SK-N-SH (cell line): ENCODE measurements around the gene CTNNA3. TPM values are rescaled to one million over a fixed set of nuclear protein-coding genes. Genes with fewer than 3 reads are reported as not detected.

Source experiments
- CTCF ChIA-PET: fragments of 300-600, 350-600 bp; formaldehyde crosslinking; extraction: SDS; loops from one replicate; lab custom pipeline; 2021; lab: Yijun Ruan, JAX
- POLR2A ChIA-PET: fragments of 350-600 bp; sonication (Branson Sonifier 250); formaldehyde crosslinking; extraction: SDS; loops from one replicate; lab custom pipeline; 2020; ENCODE audit warnings: antibody characterized with exemption, inconsistent platforms; lab: Yijun Ruan, JAX
- DNase-seq: peaks from one replicate; pipeline ENCODE4 v3.0.0; 2012
- H2AFZ ChIP-seq: fragments of 200-600 bp; sonication (generic); 2 replicates; pipeline ENCODE4 v1.8.1; 2016; ENCODE audit warnings: antibody characterized with exemption, mild to moderate bottlenecking, low read depth
- H3F3A ChIP-seq: fragments of 200-600 bp; sonication (generic); replicated peaks from 2 replicates; pipeline ENCODE3; 2016; ENCODE audit warnings: antibody characterized with exemption, mild to moderate bottlenecking; ENCODE audit not compliant: insufficient read depth
- H3K27ac ChIP-seq, 2 experiments: fragments of 200-500 bp in 1 of 2; fragments of 200-600 bp in 1 of 2; sonication (Bioruptor generic) in 1 of 2; sonication (generic), shearing (Covaris generic) in 1 of 2; 2 replicates each; pipeline versions ENCODE4 v1.5.1 to v1.6.1; 2014 to 2016; ENCODE audit warnings: low read depth in 2 of 2, inconsistent platforms in 1 of 2, low read length in 1 of 2, mild to moderate bottlenecking in 1 of 2, mixed read lengths in 1 of 2
- H3K27me3 ChIP-seq: fragments of 200-600 bp; sonication (generic), shearing (Covaris generic); 2 replicates; pipeline ENCODE4 v1.6.1; 2016; ENCODE audit warnings: mixed run types; ENCODE audit not compliant: insufficient read depth
- H3K36me3 ChIP-seq, 2 experiments: fragments of 200-500 bp in 1 of 2; fragments of 200-600 bp in 1 of 2; sonication (Bioruptor generic) in 1 of 2; sonication (generic) in 1 of 2; replicated peaks in 1 of 2; 2 replicates each; pipeline versions ENCODE3 to v1.5.1; 2014 to 2016; ENCODE audit warnings: low read length in 1 of 2, mild to moderate bottlenecking in 1 of 2; ENCODE audit not compliant: insufficient read depth in 2 of 2, control insufficient read depth in 1 of 2
- H3K4me1 ChIP-seq, 2 experiments: fragments of 200-500 bp in 1 of 2; fragments of 200-600 bp in 1 of 2; sonication (Bioruptor generic) in 1 of 2; sonication (generic), shearing (Covaris generic) in 1 of 2; 2 replicates each; pipeline versions ENCODE4 v1.5.1 to v1.6.1; 2014 to 2016; ENCODE audit warnings: low read depth in 1 of 2, low read length in 1 of 2, mixed run types in 1 of 2; ENCODE audit not compliant: insufficient read depth in 2 of 2, control insufficient read depth in 1 of 2
- H3K4me2 ChIP-seq: fragments of 200-600 bp; sonication (generic), shearing (Covaris generic); 2 replicates; pipeline ENCODE4 v1.6.1; 2017; ENCODE audit warnings: mixed run types
- H3K4me3 ChIP-seq, 2 experiments: fragments of 200-500 bp in 1 of 2; fragments of 200-600 bp in 1 of 2; sonication (Bioruptor generic) in 1 of 2; sonication (generic), shearing (Covaris generic) in 1 of 2; 2 replicates each; pipeline versions ENCODE4 v1.5.1 to v1.8.1; 2014 to 2016; ENCODE audit warnings: low read depth in 2 of 2, inconsistent platforms in 1 of 2, low read length in 1 of 2, mild to moderate bottlenecking in 1 of 2, mixed read lengths in 1 of 2, moderate library complexity in 1 of 2
- H3K79me2 ChIP-seq: fragments of 200-600 bp; sonication (generic); 2 replicates; pipeline ENCODE4 v1.8.1; 2017; ENCODE audit warnings: mild to moderate bottlenecking; ENCODE audit not compliant: insufficient read depth
- H3K9ac ChIP-seq: fragments of 200-600 bp; sonication (generic); 2 replicates; pipeline ENCODE4 v1.6.1; 2017; ENCODE audit warnings: mixed run types
- H3K9me2 ChIP-seq: fragments of 200-600 bp; sonication (generic); 2 replicates; pipeline ENCODE4 v1.6.1; 2017; ENCODE audit warnings: mixed run types
- H3K9me3 ChIP-seq: fragments of 200-600 bp; sonication (generic); 2 replicates; pipeline ENCODE4 v1.6.1; 2017; ENCODE audit warnings: mixed run types, mild to moderate bottlenecking, moderate library complexity
- H4K20me1 ChIP-seq: fragments of 200-600 bp; sonication (generic); 2 replicates; pipeline ENCODE4 v1.6.1; 2017; ENCODE audit warnings: mild to moderate bottlenecking, mixed run types; ENCODE audit not compliant: insufficient read depth
- CHD2 ChIP-seq: fragments of 150-350 bp; IDR thresholded peaks from 2 replicates; pipeline ENCODE4 v1.6.1; 2018; ENCODE audit warnings: low read length; ENCODE audit not compliant: partially characterized antibody
- CTCF ChIP-seq: fragments of 200-600 bp; sonication (generic); IDR thresholded peaks from 2 replicates; pipeline ENCODE4 v1.6.1; 2017; ENCODE audit warnings: antibody characterized with exemption, mild to moderate bottlenecking, moderate library complexity
- FOXJ3 ChIP-seq: sonication (generic); formaldehyde crosslinking; IDR thresholded peaks from 2 replicates; pipeline ENCODE4 v1.5.1; 2020; ENCODE audit warnings: mild to moderate bottlenecking, missing genetic modification reagents
- GATA2 ChIP-seq: sonication (generic); formaldehyde crosslinking; IDR thresholded peaks from 2 replicates; pipeline ENCODE4 v1.5.0; 2020; ENCODE audit warnings: mild to moderate bottlenecking, missing genetic modification reagents
- MEF2A ChIP-seq: IDR thresholded peaks from 2 replicates; pipeline ENCODE4 v1.4.0; 2012; ENCODE audit warnings: low read depth, borderline replicate concordance
- MXI1 ChIP-seq: IDR thresholded peaks from 2 replicates; pipeline ENCODE4 v1.6.1; 2012; ENCODE audit warnings: mild to moderate bottlenecking, low read depth, low read length, improper control_type of control experiment
- NFIC ChIP-seq: IDR thresholded peaks from 2 replicates; pipeline ENCODE4 v1.4.0; 2012; ENCODE audit warnings: borderline replicate concordance
- POLR2AphosphoS5 ChIP-seq: IDR thresholded peaks from 2 replicates; pipeline ENCODE4 v1.6.1; 2012; ENCODE audit warnings: low read depth, low read length
- RAD21 ChIP-seq: IDR thresholded peaks from 2 replicates; pipeline ENCODE4 v1.6.1; 2012; ENCODE audit warnings: mild to moderate bottlenecking, low read length
- RCOR1 ChIP-seq: fragments of 150-350 bp; IDR thresholded peaks from 2 replicates; pipeline ENCODE4 v1.6.1; 2017; ENCODE audit warnings: antibody characterized with exemption, low read length
- SIN3A ChIP-seq: IDR thresholded peaks from 2 replicates; pipeline ENCODE4 v1.6.1; 2012; ENCODE audit warnings: low read depth, mild to moderate bottlenecking, low read length, moderate library complexity, borderline replicate concordance
- TCF12 ChIP-seq: IDR thresholded peaks from 2 replicates; pipeline ENCODE4 v1.4.0; 2012
- YY1 ChIP-seq: IDR thresholded peaks from 2 replicates; pipeline ENCODE4 v1.4.0; 2012; ENCODE audit warnings: low read depth, mild to moderate bottlenecking
- WGBS: methylation state at CpG from one replicate; pipeline ENCODE4 v1.1.6; 2017; ENCODE audit warnings: low lambda C conversion rate; 5-methylcytosine and 5-hydroxymethylcytosine counted together
- polyA plus RNA-seq, 3 experiments: library from polyadenylated mRNA; depleted of rRNA; stranded (reverse); fragments of >200 nt; gene quantifications; 2 replicates each; pipeline ENCODE4 v1.2.3, GENCODE V29; 2012
- TF ChIP-seq, protein P1 (sequence below): IDR thresholded peaks from 2 replicates; pipeline ENCODE4 v1.6.1; 2012; ENCODE audit warnings: mild to moderate bottlenecking, low read depth, low read length, moderate library complexity
- TF ChIP-seq, protein P2 (sequence below): fragments of 150-350 bp; IDR thresholded peaks from 2 replicates; pipeline ENCODE4 v1.6.1; 2017; ENCODE audit warnings: antibody characterized with exemption, low read length, low read depth, borderline replicate concordance

Gene CTNNA3
- polyA plus RNA-seq, 1 of the 3 experiments (the other 2 are of a cell fraction) = not detected

GRCh38 chr10:67156239-67156638 is 539.8 kb downstream of the CTNNA3 start (continued):
- TF ChIP-seq, protein P1, sequence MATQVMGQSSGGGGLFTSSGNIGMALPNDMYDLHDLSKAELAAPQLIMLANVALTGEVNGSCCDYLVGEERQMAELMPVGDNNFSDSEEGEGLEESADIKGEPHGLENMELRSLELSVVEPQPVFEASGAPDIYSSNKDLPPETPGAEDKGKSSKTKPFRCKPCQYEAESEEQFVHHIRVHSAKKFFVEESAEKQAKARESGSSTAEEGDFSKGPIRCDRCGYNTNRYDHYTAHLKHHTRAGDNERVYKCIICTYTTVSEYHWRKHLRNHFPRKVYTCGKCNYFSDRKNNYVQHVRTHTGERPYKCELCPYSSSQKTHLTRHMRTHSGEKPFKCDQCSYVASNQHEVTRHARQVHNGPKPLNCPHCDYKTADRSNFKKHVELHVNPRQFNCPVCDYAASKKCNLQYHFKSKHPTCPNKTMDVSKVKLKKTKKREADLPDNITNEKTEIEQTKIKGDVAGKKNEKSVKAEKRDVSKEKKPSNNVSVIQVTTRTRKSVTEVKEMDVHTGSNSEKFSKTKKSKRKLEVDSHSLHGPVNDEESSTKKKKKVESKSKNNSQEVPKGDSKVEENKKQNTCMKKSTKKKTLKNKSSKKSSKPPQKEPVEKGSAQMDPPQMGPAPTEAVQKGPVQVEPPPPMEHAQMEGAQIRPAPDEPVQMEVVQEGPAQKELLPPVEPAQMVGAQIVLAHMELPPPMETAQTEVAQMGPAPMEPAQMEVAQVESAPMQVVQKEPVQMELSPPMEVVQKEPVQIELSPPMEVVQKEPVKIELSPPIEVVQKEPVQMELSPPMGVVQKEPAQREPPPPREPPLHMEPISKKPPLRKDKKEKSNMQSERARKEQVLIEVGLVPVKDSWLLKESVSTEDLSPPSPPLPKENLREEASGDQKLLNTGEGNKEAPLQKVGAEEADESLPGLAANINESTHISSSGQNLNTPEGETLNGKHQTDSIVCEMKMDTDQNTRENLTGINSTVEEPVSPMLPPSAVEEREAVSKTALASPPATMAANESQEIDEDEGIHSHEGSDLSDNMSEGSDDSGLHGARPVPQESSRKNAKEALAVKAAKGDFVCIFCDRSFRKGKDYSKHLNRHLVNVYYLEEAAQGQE = no peak
- no peak for TF ChIP-seq RCOR1
- no peak for TF ChIP-seq TCF12
- no peak for TF ChIP-seq MEF2A
- TF ChIP-seq NFIC = no peak

DNA sequence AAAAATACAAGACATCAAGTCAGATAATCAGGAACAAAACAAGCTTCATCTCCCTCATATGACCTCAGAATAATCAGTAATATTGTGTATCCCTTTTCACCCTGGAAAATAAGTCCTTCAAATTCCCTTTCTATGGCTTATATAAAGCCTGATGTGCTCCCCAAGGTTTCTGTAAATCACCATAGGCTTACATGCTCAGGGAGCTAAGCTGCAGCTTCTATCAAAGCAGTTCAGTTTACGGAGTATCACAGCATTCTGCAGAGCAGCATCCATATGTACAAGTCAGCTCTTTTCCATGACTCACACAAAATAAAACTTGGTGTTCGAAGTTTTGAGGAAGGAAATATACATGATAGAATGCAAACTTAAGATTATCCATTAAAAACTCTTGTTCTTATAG is 544.5 kb downstream of the CTNNA3 start:
- no peaks in the 10 kb centered on the region for H3K36me3 ChIP-seq
- 7% methylated on average over 2 of the region's 2 CpGs for WGBS
- no peak overlapping the region for H2AFZ ChIP-seq
- DNase-seq = no peak
- no peaks in the 10 kb centered on the region for H3K79me2 ChIP-seq
- no peak overlapping the region for H3K4me3 ChIP-seq
- no peaks in the 10 kb centered on the region for H3F3A ChIP-seq
- POLR2A ChIA-PET = no interaction called here
- H3K4me2 ChIP-seq = no peak overlapping the region
- no peak overlapping the region for H3K27ac ChIP-seq
- no peaks in the 10 kb centered on the region for H3K9me2 ChIP-seq
- H3K27me3 ChIP-seq = no peaks in the 10 kb centered on the region
- no peak for TF ChIP-seq POLR2AphosphoS5
- TF ChIP-seq RAD21 = no peak
- no peak for TF ChIP-seq CHD2
- no peak for TF ChIP-seq YY1
- TF ChIP-seq GATA2 (CRISPR knock-in tag) = no peak
- no peak for TF ChIP-seq CTCF
- TF ChIP-seq, protein P2, sequence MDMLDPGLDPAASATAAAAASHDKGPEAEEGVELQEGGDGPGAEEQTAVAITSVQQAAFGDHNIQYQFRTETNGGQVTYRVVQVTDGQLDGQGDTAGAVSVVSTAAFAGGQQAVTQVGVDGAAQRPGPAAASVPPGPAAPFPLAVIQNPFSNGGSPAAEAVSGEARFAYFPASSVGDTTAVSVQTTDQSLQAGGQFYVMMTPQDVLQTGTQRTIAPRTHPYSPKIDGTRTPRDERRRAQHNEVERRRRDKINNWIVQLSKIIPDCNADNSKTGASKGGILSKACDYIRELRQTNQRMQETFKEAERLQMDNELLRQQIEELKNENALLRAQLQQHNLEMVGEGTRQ = no peak
- no peak for TF ChIP-seq SIN3A
- no peak for TF ChIP-seq FOXJ3 (CRISPR knock-in tag)
- no peak for TF ChIP-seq MXI1
- H3K9me3 ChIP-seq = no peaks in the 10 kb centered on the region
- no peaks in the 10 kb centered on the region for H3K4me1 ChIP-seq
- CTCF ChIA-PET = no interaction called here
- H3K9ac ChIP-seq = no peak overlapping the region
- no peaks in the 10 kb centered on the region for H4K20me1 ChIP-seq
